GM12878 (cell line): Measurements from ENCODE around the gene C12orf60. TPM values are rescaled to one million over a fixed set of nuclear protein-coding genes. Genes with fewer than 3 reads are reported as not detected.

ENCODE experiments used
- ATAC-seq: fragments of 200-7000 bp; cut with Tn5 transposase; 3 replicates; pipeline ENCODE4 v1.9.1; 2020; ENCODE audit warnings: mild to moderate bottlenecking, moderate library complexity
- BruUV-seq: library from RNA; stranded (reverse); fragments of 400-500 nt; replicated peaks from 2 replicates; lab custom pipeline; 2021; lab: Mats Ljungman, UMichigan
- CTCF ChIA-PET: fragments of 300-600 bp; sonication (Branson Sonifier 250); formaldehyde crosslinking; extraction: SDS; loops from one replicate; lab custom pipeline; 2021; ENCODE audit warnings: inconsistent platforms; lab: Yijun Ruan, JAX
- POLR2A ChIA-PET: fragments of 350-600 bp; formaldehyde crosslinking; extraction: SDS; loops from one replicate; lab custom pipeline; 2021; ENCODE audit warnings: inconsistent platforms; lab: Charles Lee
- RAD21 ChIA-PET: fragments of 300-600 bp; sonication (Branson Sonifier 250); formaldehyde crosslinking; loops from one replicate; lab custom pipeline; 2023; ENCODE audit warnings: antibody characterized with exemption; ENCODE audit not compliant: unreplicated experiment; lab: Charles Lee
- SMC1A ChIA-PET: fragments of 300-600 bp; sonication (Branson Sonifier 250); formaldehyde crosslinking; loops from one replicate; lab custom pipeline; 2023; ENCODE audit not compliant: unreplicated experiment, uncharacterized antibody; lab: Charles Lee
- DNase-seq: peaks from one replicate; pipeline ENCODE4 v3.0.0-alpha.2; 2011; ENCODE audit warnings: low read depth, low spot score
- FAIRE-seq: peaks from 3 replicates; lab custom pipeline; 2011; peaks lifted over from hg19 to GRCh38; lab: Jason Lieb, UNC
- H2AFZ ChIP-seq: 2 replicates; pipeline ENCODE4 v1.6.0; 2011; ENCODE audit warnings: low read depth, low read length, control low read depth; ENCODE audit not compliant: control insufficient read depth
- H3K27ac ChIP-seq: 2 replicates; pipeline ENCODE4 v1.5.1; 2011; ENCODE audit warnings: control low read depth; ENCODE audit not compliant: control insufficient read depth, insufficient read depth
- H3K27me3 ChIP-seq, 2 experiments: replicated peaks in 1 of 2; 2 replicates each; pipeline versions ENCODE4 v1.6.0 to v1.6.1; 2011; ENCODE audit warnings: low read length in 1 of 2; ENCODE audit not compliant: control insufficient read depth in 2 of 2, insufficient read depth in 2 of 2
- H3K36me3 ChIP-seq, 2 experiments: 2 replicates each; pipeline ENCODE4 v1.5.1; 2011; ENCODE audit warnings: low read length in 1 of 2; ENCODE audit not compliant: control insufficient read depth in 2 of 2, insufficient read depth in 2 of 2
- H3K4me1 ChIP-seq: 2 replicates; pipeline ENCODE4 v1.6.1; 2011; ENCODE audit warnings: mild to moderate bottlenecking, low read length, moderate library complexity, mixed read lengths; ENCODE audit not compliant: control insufficient read depth, insufficient read depth
- H3K4me2 ChIP-seq: 2 replicates; pipeline ENCODE4 v1.6.0; 2011; ENCODE audit warnings: control low read depth; ENCODE audit not compliant: control insufficient read depth, insufficient read depth
- H3K4me3 ChIP-seq: fragments of 200-600 bp; sonication (generic); 2 replicates; pipeline ENCODE4 v1.5.1; 2016
- H3K79me2 ChIP-seq: 2 replicates; pipeline ENCODE4 v1.6.0; 2011; ENCODE audit warnings: low read length; ENCODE audit not compliant: control insufficient read depth, insufficient read depth
- H3K9ac ChIP-seq: 2 replicates; pipeline ENCODE4 v1.8.0; 2011; ENCODE audit warnings: low read length, control low read depth, mixed read lengths; ENCODE audit not compliant: control insufficient read depth, insufficient read depth
- H3K9me3 ChIP-seq: replicated peaks from 3 replicates; pipeline ENCODE4 v1.5.1; 2011; ENCODE audit warnings: mild to moderate bottlenecking, low read length; ENCODE audit not compliant: control insufficient read depth, insufficient read depth
- H4K20me1 ChIP-seq: 2 replicates; pipeline ENCODE4 v1.6.0; 2011; ENCODE audit not compliant: control insufficient read depth, insufficient read depth
- ASH2L ChIP-seq: fragments of 300-600, 200-600 bp; sonication (generic); IDR thresholded peaks from 2 replicates; pipeline ENCODE4 v1.6.1; 2017; ENCODE audit warnings: low read depth, mild to moderate bottlenecking, borderline replicate concordance
- BHLHE40 ChIP-seq, 2 experiments: fragments of 450-650 bp in 1 of 2; IDR thresholded peaks; 2 replicates each; pipeline ENCODE4 v1.6.1; 2011 to 2017; ENCODE audit warnings: low read depth in 2 of 2, borderline replicate concordance in 1 of 2, improper control_type of control experiment in 1 of 2, low read length in 1 of 2, mild to moderate bottlenecking in 1 of 2
- CBX5 ChIP-seq: sonication (generic); IDR thresholded peaks from 2 replicates; pipeline ENCODE4 v1.6.1; 2016; ENCODE audit warnings: low read depth, moderate library complexity, mild to moderate bottlenecking, inconsistent platforms
- EED ChIP-seq: sonication (generic); IDR thresholded peaks from 2 replicates; pipeline ENCODE4 v1.6.1; 2016; ENCODE audit warnings: antibody characterized with exemption, low read depth
- ETV6 ChIP-seq, 2 experiments: fragments of 450-650 bp in 1 of 2; IDR thresholded peaks in 1 of 2; conservative IDR thresholded peaks in 1 of 2; 2 replicates each; pipeline ENCODE4 v1.6.1; 2014; ENCODE audit warnings: antibody characterized with exemption in 1 of 2, borderline replicate concordance in 1 of 2, low read depth in 1 of 2, mild to moderate bottlenecking in 1 of 2, moderate library complexity in 1 of 2
- HDAC2 ChIP-seq: fragments of 200-600 bp; sonication (generic); IDR thresholded peaks from 2 replicates; pipeline ENCODE4 v1.6.1; 2017
- KDM1A ChIP-seq: fragments of 200-600 bp; sonication (generic); IDR thresholded peaks from 2 replicates; pipeline ENCODE4 v1.6.1; 2016; ENCODE audit warnings: borderline replicate concordance
- MEF2A ChIP-seq: IDR thresholded peaks from 2 replicates; pipeline ENCODE4 v1.6.1; 2011; ENCODE audit warnings: low read depth, mild to moderate bottlenecking, low read length, moderate library complexity; ENCODE audit not compliant: insufficient read depth
- NFXL1 ChIP-seq: fragments of 450-650 bp; IDR thresholded peaks from 2 replicates; pipeline ENCODE4 v1.6.1; 2017; ENCODE audit warnings: antibody characterized with exemption, mild to moderate bottlenecking, borderline replicate concordance
- NFYB ChIP-seq: IDR thresholded peaks from 2 replicates; pipeline ENCODE4 v1.6.1; 2011; ENCODE audit warnings: low read depth, mild to moderate bottlenecking, low read length, improper control_type of control experiment, moderate library complexity; ENCODE audit not compliant: insufficient read depth
- NR2F1 ChIP-seq: fragments of 450-650 bp; conservative IDR thresholded peaks from 2 replicates; pipeline ENCODE4 v1.6.1; 2017; ENCODE audit warnings: mild to moderate bottlenecking
- SUPT20H ChIP-seq: IDR thresholded peaks from 2 replicates; pipeline ENCODE4 v1.6.1; 2011; ENCODE audit warnings: low read depth, mild to moderate bottlenecking, low read length, moderate library complexity, borderline replicate concordance; ENCODE audit not compliant: control insufficient read depth
- TCF12 ChIP-seq: IDR thresholded peaks from 2 replicates; pipeline ENCODE4 v1.6.1; 2011; ENCODE audit warnings: low read depth, mild to moderate bottlenecking, low read length
- ZNF207 ChIP-seq: fragments of 450-650 bp; IDR thresholded peaks from 2 replicates; pipeline ENCODE4 v1.6.1; 2014; ENCODE audit warnings: antibody characterized with exemption, mild to moderate bottlenecking, borderline replicate concordance
- ZSCAN29 ChIP-seq: fragments of 450-650 bp; IDR thresholded peaks from 2 replicates; pipeline ENCODE4 v1.6.1; 2017; ENCODE audit warnings: mild to moderate bottlenecking, moderate library complexity
- WGBS: methylation state at CpG from one replicate; pipeline ENCODE4 v1.1.6; 2016; ENCODE audit warnings: low lambda C conversion rate; ENCODE audit not compliant: insufficient replicate concordance, insufficient coverage; ENCODE audit errors: missing lambda C conversion rate; 5-methylcytosine and 5-hydroxymethylcytosine counted together
- in situ Hi-C: fragments of 300-500 bp; cut with MboI; formaldehyde crosslinking; loops from 9 replicates; pipeline ENCODE4 v1.14.3; 2018; ENCODE audit warnings: mixed read lengths
- intact Hi-C: fragments of 100-400 bp; cut with micrococcal nuclease; formaldehyde crosslinking; loops from one replicate; pipeline ENCODE4 v1.14.2; 2022; ENCODE audit not compliant: unreplicated experiment
- polyA plus RNA-seq, 11 experiments: library from polyadenylated mRNA; depleted of rRNA in 4 of 11; unstranded in 6 of 11; stranded (reverse) in 5 of 11; fragments of >200 nt; fragmentation: Nextera tagmentation in 4 of 11; fragmentation: Illumina TruSeq in 1 of 11; extraction: Ambion mirVana in 4 of 11; extraction: Trizol in 1 of 11; gene quantifications; 1 replicate in 1 of 11; 2 replicates in 10 of 11; pipeline versions ENCODE4 v1.2.1 to v1.2.3, GENCODE V29; 2011 to 2016; ENCODE audit warnings: inconsistent platforms in 2 of 11, missing spikeins in 2 of 11, low read depth in 1 of 11
- total RNA-seq, 4 experiments: library from RNA; depleted of rRNA in 3 of 4; stranded (reverse); fragments of >200 nt in 3 of 4; fragmentation: Illumina TruSeq in 1 of 4; extraction: Trizol in 1 of 4; gene quantifications; 2 replicates each; pipeline versions ENCODE4 v1.2.1 to v1.2.3, GENCODE V29; 2013 to 2021
- TF ChIP-seq, protein P1 (sequence below): fragments of 450-650 bp; IDR thresholded peaks from 2 replicates; pipeline ENCODE4 v1.6.1; 2017; ENCODE audit warnings: antibody characterized with exemption, mild to moderate bottlenecking, moderate library complexity
- TF ChIP-seq, protein P2 (sequence below): fragments of 450-650 bp; IDR thresholded peaks from 2 replicates; pipeline ENCODE4 v1.6.1; 2016; ENCODE audit warnings: mild to moderate bottlenecking, moderate library complexity, borderline replicate concordance

The C12orf60 gene
- total and polyA plus RNA-seq, 10 of the 15 experiments (the other 5 are each of a cell fraction or from before 2014, with no cell fraction given) = 1.8 to 7.2 (median 3.2) TPM

DNA sequence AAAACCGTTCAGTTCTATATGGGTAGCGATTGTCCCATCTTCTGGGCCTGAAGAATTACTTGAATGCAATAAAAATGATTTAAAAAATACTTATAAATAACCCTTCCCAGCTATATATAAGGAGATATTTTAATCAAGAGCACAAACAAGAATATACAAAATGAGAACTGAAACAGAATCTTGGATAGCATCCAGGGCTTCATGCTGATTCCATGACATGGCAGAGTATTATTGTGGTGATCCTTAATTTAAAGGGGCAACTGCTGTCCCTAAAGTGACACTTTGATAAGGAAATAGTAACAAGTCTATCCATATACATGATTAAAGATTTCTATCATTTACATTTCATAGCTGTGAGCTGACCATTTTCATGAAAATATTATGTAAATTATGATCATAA lies 19.0 kb upstream of the C12orf60 start:
- CTCF ChIA-PET = interaction anchor here (0.9 to 2.4 kb wide), 5 partner anchors 9 to 19 kb away, joined by 3 to 11 read pairs (median 6); partner anchors contain the start of genes C12orf60 and WBP11
- H3K4me2 ChIP-seq = no peak overlapping the region
- RAD21 ChIA-PET = interaction anchor here (0.6 to 1.4 kb wide), 6 partner anchors 12 to 200 kb away, joined by 3 to 5 read pairs (median 3); partner anchors contain the start of genes C12orf60 and WBP11
- no TSS peak for BruUV-seq
- no peak overlapping the region for H3K9ac ChIP-seq
- ATAC-seq (no peak), FAIRE-seq (no peak), DNase-seq (no peak)
- WGBS = 97% methylated on average over 2 of the region's 2 CpGs
- H3K36me3 ChIP-seq = peaks cover 1 to 2% of the 10 kb centered on the region in 2 experiments; a peak in 2 of 4 replicates
- H3K27me3 ChIP-seq = no peaks in the 10 kb centered on the region
- in situ Hi-C loops = loop anchor here (25.0 kb wide), 2 partner anchors 1103 to 1972 kb away; partner anchors contain the start of genes DDX47 and STRAP
- H4K20me1 ChIP-seq = no peaks in the 10 kb centered on the region
- POLR2A ChIA-PET = interaction anchor here (0.6 to 1.2 kb wide), 5 partner anchors 9 to 20 kb away, joined by 3 to 5 read pairs (median 4); no protein-coding TSS in a partner anchor
- SMC1A ChIA-PET = interaction anchor here (0.7 to 3.4 kb wide), 11 partner anchors 9 to 547 kb away, joined by 3 to 13 read pairs (median 4); partner anchors contain the start of genes C12orf60 and WBP11
- H3K9me3 ChIP-seq = no peaks in the 10 kb centered on the region
- intact Hi-C loops = no loop called here
- no peaks in the 10 kb centered on the region for H3K79me2 ChIP-seq
- no peak overlapping the region for H2AFZ ChIP-seq
- no peak overlapping the region for H3K4me3 ChIP-seq
- H3K27ac ChIP-seq = no peak overlapping the region
- no peaks in the 10 kb centered on the region for H3K4me1 ChIP-seq
- no peak for TF ChIP-seq HDAC2
- TF ChIP-seq, protein P1, sequence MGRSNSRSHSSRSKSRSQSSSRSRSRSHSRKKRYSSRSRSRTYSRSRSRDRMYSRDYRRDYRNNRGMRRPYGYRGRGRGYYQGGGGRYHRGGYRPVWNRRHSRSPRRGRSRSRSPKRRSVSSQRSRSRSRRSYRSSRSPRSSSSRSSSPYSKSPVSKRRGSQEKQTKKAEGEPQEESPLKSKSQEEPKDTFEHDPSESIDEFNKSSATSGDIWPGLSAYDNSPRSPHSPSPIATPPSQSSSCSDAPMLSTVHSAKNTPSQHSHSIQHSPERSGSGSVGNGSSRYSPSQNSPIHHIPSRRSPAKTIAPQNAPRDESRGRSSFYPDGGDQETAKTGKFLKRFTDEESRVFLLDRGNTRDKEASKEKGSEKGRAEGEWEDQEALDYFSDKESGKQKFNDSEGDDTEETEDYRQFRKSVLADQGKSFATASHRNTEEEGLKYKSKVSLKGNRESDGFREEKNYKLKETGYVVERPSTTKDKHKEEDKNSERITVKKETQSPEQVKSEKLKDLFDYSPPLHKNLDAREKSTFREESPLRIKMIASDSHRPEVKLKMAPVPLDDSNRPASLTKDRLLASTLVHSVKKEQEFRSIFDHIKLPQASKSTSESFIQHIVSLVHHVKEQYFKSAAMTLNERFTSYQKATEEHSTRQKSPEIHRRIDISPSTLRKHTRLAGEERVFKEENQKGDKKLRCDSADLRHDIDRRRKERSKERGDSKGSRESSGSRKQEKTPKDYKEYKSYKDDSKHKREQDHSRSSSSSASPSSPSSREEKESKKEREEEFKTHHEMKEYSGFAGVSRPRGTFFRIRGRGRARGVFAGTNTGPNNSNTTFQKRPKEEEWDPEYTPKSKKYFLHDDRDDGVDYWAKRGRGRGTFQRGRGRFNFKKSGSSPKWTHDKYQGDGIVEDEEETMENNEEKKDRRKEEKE = no peak
- TF ChIP-seq, protein P2, sequence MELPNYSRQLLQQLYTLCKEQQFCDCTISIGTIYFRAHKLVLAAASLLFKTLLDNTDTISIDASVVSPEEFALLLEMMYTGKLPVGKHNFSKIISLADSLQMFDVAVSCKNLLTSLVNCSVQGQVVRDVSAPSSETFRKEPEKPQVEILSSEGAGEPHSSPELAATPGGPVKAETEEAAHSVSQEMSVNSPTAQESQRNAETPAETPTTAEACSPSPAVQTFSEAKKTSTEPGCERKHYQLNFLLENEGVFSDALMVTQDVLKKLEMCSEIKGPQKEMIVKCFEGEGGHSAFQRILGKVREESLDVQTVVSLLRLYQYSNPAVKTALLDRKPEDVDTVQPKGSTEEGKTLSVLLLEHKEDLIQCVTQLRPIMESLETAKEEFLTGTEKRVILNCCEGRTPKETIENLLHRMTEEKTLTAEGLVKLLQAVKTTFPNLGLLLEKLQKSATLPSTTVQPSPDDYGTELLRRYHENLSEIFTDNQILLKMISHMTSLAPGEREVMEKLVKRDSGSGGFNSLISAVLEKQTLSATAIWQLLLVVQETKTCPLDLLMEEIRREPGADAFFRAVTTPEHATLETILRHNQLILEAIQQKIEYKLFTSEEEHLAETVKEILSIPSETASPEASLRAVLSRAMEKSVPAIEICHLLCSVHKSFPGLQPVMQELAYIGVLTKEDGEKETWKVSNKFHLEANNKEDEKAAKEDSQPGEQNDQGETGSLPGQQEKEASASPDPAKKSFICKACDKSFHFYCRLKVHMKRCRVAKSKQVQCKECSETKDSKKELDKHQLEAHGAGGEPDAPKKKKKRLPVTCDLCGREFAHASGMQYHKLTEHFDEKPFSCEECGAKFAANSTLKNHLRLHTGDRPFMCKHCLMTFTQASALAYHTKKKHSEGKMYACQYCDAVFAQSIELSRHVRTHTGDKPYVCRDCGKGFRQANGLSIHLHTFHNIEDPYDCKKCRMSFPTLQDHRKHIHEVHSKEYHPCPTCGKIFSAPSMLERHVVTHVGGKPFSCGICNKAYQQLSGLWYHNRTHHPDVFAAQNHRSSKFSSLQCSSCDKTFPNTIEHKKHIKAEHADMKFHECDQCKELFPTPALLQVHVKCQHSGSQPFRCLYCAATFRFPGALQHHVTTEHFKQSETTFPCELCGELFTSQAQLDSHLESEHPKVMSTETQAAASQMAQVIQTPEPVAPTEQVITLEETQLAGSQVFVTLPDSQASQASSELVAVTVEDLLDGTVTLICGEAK = no peak
- no peak for TF ChIP-seq NFXL1
- TF ChIP-seq ZSCAN29 = no peak
- TF ChIP-seq TCF12 = no peak
- no peak for TF ChIP-seq MEF2A
- no peak for TF ChIP-seq ETV6 (conservative IDR thresholded peaks at IDR 0.05 in 1 of 2, IDR thresholded peaks at IDR 0.05 in 1 of 2; ENCODE audit: borderline replicate concordance in 1 of 2, low read depth in 1 of 2)
- no peak for TF ChIP-seq KDM1A
- no peak for TF ChIP-seq BHLHE40 (IDR thresholded peaks at IDR 0.05; ENCODE audit: borderline replicate concordance in 1 of 2, low read depth in 2 of 2, low read length in 1 of 2)
- no peak for TF ChIP-seq EED
- TF ChIP-seq ZNF207 = no peak
- no peak for TF ChIP-seq NR2F1
- no peak for TF ChIP-seq SUPT20H
- TF ChIP-seq CBX5 = no peak
- TF ChIP-seq NFYB = no peak
- TF ChIP-seq ASH2L = no peak
